Thoracic aorta (tissue), 2 donors: ENCODE data around the gene CCNYL1. TPM values are rescaled to one million over a fixed set of nuclear protein-coding genes. Genes with fewer than 3 reads are reported as not detected.
"Not testable (repeated sequence)": the region's sequence is repeated elsewhere in the genome, so short reads cannot be mapped to it uniquely, and the experiment has no call there.

Experiments
- ATAC-seq: fragments of 150-250 bp; one replicate; pipeline ENCODE4 v1.8.0; 2017; ENCODE audit warnings: low read depth; ENCODE audit not compliant: insufficient number of reproducible peaks, low FRiP score
- DNase-seq: peaks from one replicate; pipeline ENCODE4 v3.0.0-alpha.2; 2020; ENCODE audit warnings: low spot score
- H3K27ac ChIP-seq, 2 donors: fragments of 200-600 bp; sonication (generic); 1 replicate in 1 of 2; 2 replicates in 1 of 2; pipeline ENCODE4 v1.5.1; 2016; ENCODE audit warnings: mild to moderate bottlenecking in 2 of 2, moderate library complexity in 2 of 2
- H3K27me3 ChIP-seq: fragments of 200-600 bp; sonication (generic); replicated peaks from 2 replicates; pipeline ENCODE4 v1.6.0; 2016; ENCODE audit warnings: mild to moderate bottlenecking; ENCODE audit not compliant: insufficient read depth
- H3K36me3 ChIP-seq: fragments of 200-600 bp; sonication (generic); one replicate; pipeline ENCODE4 v1.5.1; 2016
- H3K4me1 ChIP-seq, 2 donors: fragments of 200-600 bp; sonication (generic); 1 replicate in 1 of 2; 2 replicates in 1 of 2; pipeline versions ENCODE4 v1.5.1 to v1.6.0; 2016; ENCODE audit warnings: low read depth in 2 of 2, mild to moderate bottlenecking in 1 of 2; ENCODE audit not compliant: control insufficient read depth in 1 of 2
- H3K4me3 ChIP-seq: fragments of 200-600 bp; sonication (generic); 2 replicates; pipeline ENCODE4 v1.5.1; 2016; ENCODE audit warnings: mild to moderate bottlenecking
- H3K9me3 ChIP-seq: fragments of 200-600 bp; sonication (generic); 2 replicates; pipeline ENCODE4 v1.5.1; 2016
- CTCF ChIP-seq: fragments of 200-600 bp; sonication (generic); IDR thresholded peaks from one replicate; pipeline ENCODE4 v1.5.1; 2019; ENCODE audit warnings: antibody characterized with exemption
- total RNA-seq, 2 donors: library from RNA; depleted of rRNA; stranded (reverse); fragments of >200 nt; gene quantifications; one replicate each; pipeline versions ENCODE4 v1.1.0 to v1.2.3, GENCODE V29; 2016

The CCNYL1 gene
- total RNA-seq, 2 donors from 2014 or later, result 17.7 to 29.8 TPM

GRCh38 chr2:207754498-207755383, 43.3 kb downstream of the CCNYL1 start:
- no peak overlapping the region for H3K27ac ChIP-seq
- no peak for TF ChIP-seq CTCF
- no peaks in the 10 kb centered on the region for H3K4me1 ChIP-seq
- DNase-seq, result no peak
- no peaks in the 10 kb centered on the region for H3K9me3 ChIP-seq
- no peak overlapping the region for H3K4me3 ChIP-seq
- H3K27me3 ChIP-seq, result no peaks in the 10 kb centered on the region
- no peak for ATAC-seq
- H3K36me3 ChIP-seq, result peaks cover 14% of the 10 kb centered on the region

- TF ChIP-seq CTCF, result no peak
- DNase-seq (no peak), ATAC-seq (no peak)
- Histone ChIP-seq H3K27ac (no peak overlapping the region), H3K27me3 (no peaks in the 10 kb centered on the region), H3K4me1 (no peaks in the 10 kb centered on the region), H3K9me3 (no peaks in the 10 kb centered on the region), H3K36me3 (peaks cover 5% of the 10 kb centered on the region), H3K4me3 (no peak overlapping the region)
These were observed 46.6 kb downstream of the CCNYL1 start for GRCh38 chr2:207758025-207758424.

- no peak for TF ChIP-seq CTCF
- Histone ChIP-seq H3K27ac (no peak overlapping the region), H3K27me3 (no peaks in the 10 kb centered on the region), H3K4me3 (no peak overlapping the region), H3K36me3 (no peaks in the 10 kb centered on the region), H3K9me3 (no peaks in the 10 kb centered on the region), H3K4me1 (no peaks in the 10 kb centered on the region)
- no peak for ATAC-seq
- DNase-seq, result no peak
These were observed 48.5 kb downstream of the CCNYL1 start for GRCh38 chr2:207759890-207760289.

GRCh38 chr2:207760453-207760852, 49.0 kb downstream of the CCNYL1 start:
- no peaks in the 10 kb centered on the region for H3K27me3 ChIP-seq
- no peak for TF ChIP-seq CTCF
- ATAC-seq (no peak), DNase-seq (no peak)
- no peaks in the 10 kb centered on the region for H3K36me3 ChIP-seq
- H3K27ac ChIP-seq, result no peak overlapping the region
- H3K4me3 ChIP-seq, result no peak overlapping the region
- H3K4me1 ChIP-seq, result no peaks in the 10 kb centered on the region
- H3K9me3 ChIP-seq, result no peaks in the 10 kb centered on the region

GRCh38 chr2:207761426-207761825, 50.0 kb downstream of the CCNYL1 start:
- DNase-seq, H3K4me3 ChIP-seq, H3K27ac ChIP-seq, H3K9me3 ChIP-seq, H3K27me3 ChIP-seq, H3K4me1 ChIP-seq, H3K36me3 ChIP-seq, ATAC-seq: not testable (repeated sequence)

- no peak overlapping the region for H3K27ac ChIP-seq
- no peaks in the 10 kb centered on the region for H3K4me1 ChIP-seq
- no peak for DNase-seq
- no peak for ATAC-seq
- no peaks in the 10 kb centered on the region for H3K36me3 ChIP-seq
- H3K4me3 ChIP-seq, result no peak overlapping the region
- TF ChIP-seq CTCF, result no peak
- no peaks in the 10 kb centered on the region for H3K27me3 ChIP-seq
- H3K9me3 ChIP-seq, result no peaks in the 10 kb centered on the region
These were observed 50.7 kb downstream of the CCNYL1 start for GRCh38 chr2:207762146-207762545.
